HG03196 (cell line): ENCODE measurements around the gene CD226.
"Not testable (repeated sequence)": the region's sequence is repeated elsewhere in the genome, so short reads cannot be mapped to it uniquely, and the experiment has no call there.

Experiments used
- ATAC-seq: cut with Tn5 transposase; IDR thresholded peaks from one replicate; pipeline ENCODE4 v1.9.1; 2021; ENCODE audit not compliant: unreplicated experiment

The CD226 gene

DNA sequence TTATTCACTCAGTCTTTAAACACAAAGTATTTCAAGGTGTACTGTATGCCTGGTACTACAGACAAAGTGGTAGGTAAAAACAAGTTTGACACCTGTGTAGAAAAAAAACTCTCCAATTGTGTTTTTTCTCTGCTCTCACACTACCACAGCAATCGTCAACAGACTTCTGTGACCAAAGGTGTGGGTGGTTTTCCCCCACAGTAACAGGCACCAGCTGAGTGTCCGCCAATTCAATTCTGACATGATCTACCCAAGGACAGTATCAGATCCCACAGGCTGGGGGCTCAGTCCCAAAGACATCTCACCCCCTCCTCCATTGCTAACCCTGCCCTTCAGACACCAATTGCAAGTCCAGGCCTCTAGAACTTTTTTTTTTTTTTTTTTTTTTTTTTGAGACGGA, 71.2 kb downstream of the CD226 start:
- no peak for ATAC-seq

DNA sequence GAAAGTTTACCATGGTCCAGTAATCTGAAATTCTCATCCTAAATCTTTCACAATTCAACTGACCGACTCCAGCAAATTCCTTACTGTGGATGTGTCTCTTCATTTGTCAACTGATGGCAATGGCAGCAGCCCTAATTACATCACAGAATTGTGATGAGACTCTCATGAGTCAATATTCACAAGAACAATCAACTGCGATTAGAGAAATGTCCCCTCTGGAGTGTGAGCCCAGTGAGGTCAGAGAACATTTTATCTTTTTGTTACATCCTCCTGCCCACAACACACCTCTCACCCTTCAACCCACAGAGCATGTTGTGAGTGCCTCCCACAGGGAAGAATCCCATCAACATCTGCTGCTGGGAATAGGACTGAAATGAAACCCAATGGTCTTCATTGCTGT, 73.6 kb downstream of the CD226 start:
- ATAC-seq: no peak

- no peak for ATAC-seq
These were observed 75.0 kb downstream of the CD226 start for GRCh38 chr18:69872661-69873060.

DNA sequence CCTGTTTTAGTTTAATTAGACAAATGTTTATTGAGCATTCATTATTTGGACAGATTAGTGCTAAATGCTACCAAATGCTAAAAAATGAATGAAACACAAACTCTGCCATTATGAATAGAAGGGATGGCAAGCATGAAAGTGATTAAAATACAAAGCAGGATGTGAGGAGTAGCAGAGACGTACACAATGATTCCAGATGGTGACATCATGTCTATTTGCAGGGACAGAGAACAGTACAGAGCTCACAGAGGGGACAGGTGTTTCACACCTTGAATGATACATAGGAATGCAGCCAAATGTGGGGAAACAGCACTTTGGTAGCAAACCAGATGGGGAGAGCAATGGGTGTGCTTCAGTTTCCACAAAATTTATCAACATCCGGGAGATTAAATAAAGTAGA, 76.3 kb downstream of the CD226 start:
- no peak for ATAC-seq

DNA sequence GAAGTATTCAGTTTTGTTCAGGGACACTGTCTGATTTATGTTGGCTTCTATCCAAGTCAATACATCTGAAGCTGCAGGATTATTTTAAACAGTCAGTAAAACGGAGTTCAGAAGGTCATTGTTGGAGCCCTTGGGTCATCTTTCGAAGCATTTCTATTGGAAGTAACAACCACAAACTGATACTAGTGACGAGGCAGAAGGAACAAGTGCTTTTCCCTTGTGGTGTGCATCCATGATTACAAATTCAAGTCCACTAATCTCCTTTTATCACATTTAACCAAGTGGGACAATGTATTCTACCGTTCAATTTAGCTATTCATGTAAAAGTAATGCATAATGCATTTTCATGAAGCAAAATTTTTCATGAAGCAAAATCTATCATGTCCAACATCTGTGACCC, 76.9 kb downstream of the CD226 start:
- no peak for ATAC-seq

GRCh38 chr18:69866212-69866611, 81.5 kb downstream of the CD226 start:
- ATAC-seq: no peak

DNA sequence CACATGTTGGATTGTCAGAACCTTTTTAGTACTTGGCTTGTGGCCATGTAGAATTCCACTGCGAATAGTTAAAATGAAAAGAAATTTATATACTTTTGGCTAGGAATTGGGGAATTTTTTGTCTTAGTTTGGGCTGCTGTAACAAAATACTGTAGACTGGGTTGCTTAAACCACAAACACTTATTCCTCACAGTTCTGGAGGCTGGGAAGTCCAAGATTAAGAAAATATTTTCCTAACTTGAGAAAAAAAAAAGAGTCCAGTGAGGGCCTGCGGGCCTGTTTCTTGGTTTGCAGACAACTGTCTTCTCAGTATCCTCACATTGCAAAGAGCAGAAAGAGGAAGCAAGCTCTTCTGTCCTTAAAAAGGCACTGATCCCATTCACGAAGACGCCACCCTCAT, 81.9 kb downstream of the CD226 start:
- ATAC-seq: no peak

DNA sequence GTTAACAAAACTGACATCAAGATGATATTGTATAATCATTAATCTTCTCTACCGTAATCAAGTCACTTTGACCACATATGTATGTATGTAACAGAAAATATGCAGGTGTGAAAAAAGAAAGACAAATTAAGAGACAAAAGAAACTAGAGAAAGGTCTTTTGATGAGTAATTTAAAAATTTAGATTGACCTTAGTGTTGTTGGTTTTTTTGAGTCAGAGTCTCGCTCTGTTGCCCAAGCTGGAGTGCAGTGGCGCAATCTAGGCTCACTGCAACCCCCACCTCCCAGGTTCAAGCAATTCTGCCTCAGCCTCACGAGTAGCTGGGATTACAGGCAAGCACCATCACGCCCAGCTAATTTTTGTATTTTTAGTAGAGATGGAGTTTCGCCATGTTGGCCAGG, 82.9 kb downstream of the CD226 start:
- peak; percentile 84 for ATAC-seq

GRCh38 chr18:69858897-69859296, 88.8 kb downstream of the CD226 start:
- ATAC-seq: no peak

- no peak for ATAC-seq
These were observed 93.2 kb downstream of the CD226 start for GRCh38 chr18:69854455-69854854.

DNA sequence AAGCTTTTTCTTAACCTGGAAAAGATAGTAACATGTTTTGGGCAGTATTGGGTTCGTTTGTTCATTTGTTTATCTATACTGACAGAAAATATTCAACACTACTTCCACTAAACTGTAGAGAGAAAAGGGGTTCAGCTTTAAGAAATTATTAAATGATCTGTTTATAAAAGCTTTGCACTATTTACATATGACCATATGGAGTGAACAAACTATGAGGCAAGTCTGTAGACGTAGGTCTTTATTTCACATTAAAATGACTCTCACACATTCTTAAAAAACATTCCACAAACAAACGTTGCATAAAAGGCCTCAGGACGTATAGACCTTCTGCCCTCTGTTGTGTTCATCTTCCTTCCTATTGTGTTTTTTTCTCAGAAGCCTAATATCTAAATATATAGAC, 94.6 kb downstream of the CD226 start:
- ATAC-seq: no peak

GRCh38 chr18:69845593-69846506, 101.8 kb downstream of the CD226 start:
- no peak for ATAC-seq

DNA sequence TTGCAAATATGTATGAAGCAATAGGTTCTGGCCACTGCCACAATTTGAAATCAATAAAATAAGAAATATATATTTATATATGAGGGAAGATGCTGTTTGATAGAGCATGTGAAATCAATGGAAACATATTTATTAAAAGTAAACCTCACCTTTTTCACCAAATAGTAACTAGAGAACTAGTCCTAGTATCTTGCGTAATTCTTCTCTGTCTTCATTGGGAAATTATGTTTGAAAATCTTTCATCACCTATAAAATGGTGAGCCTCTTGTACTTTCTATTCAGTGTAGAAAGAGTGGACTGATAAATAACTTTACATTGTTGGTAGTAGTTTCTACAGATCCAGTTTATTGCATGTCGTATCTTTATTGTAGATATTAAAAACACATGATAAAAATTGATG, 103.0 kb downstream of the CD226 start:
- no peak for ATAC-seq

GRCh38 chr18:69843015-69843414, 104.7 kb downstream of the CD226 start:
- ATAC-seq: no peak

DNA sequence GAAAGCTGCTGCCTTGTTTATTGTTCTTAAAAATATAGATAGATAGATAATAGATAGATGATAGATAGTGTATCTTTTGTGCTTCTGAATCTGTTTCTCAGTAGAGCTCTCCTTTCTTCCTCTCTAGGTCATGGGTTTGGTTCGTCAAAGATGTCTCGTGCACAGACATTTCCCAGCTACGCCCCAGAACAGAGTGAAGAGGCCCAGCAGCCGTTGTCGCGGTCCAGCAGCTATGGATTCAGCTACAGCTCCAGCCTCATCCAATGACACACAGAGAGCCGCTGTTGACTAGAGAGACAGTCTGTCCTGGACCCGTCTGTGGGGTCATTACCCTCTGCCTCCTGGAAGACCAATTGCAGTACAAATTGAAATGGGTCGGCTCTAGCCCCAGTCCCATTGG, 106.6 kb downstream of the CD226 start:
- ATAC-seq: no peak

DNA sequence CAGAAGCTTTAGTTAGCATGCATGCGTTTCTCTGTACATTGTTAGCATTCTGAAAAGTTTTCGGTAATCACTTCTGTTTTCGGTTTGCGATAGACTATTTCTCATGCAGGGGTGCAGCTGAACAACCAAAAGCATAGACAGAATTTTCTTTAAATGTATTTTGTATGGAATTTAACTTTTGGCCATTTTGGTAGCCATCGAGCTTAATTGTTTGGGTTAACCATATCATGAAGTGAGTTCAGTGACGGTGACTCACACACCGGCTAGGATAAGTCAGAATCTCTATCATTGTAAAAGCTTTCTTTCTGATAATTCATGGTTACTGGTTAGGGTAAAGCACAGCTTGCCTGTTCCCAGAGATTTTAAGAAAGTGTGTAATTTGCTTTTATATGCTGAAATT, 107.2 kb downstream of the CD226 start:
- no peak for ATAC-seq

DNA sequence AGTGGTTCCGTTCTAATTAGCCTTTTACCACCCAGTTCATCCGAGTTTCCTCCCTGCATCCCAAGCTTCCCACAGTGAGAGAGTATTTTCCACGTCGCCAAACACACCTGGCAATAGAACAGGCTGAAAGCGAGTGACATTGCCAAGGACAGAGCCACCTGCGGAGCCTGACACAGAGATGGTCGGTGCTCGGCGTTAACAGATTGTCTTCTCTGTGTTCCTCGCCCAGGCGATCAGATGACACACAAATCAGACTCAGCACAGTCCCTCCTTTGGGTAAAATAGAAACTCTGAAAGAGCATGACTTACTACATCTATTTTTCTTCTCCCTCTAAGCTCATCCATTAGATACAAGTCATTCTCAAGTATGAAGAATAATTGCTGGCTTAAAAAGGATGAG, 107.7 kb downstream of the CD226 start:
- ATAC-seq: no peak

- ATAC-seq: no peak
These were observed 108.2 kb downstream of the CD226 start for GRCh38 chr18:69839497-69839896.

- no peak for ATAC-seq
These were observed 108.9 kb downstream of the CD226 start for GRCh38 chr18:69838620-69839411.

GRCh38 chr18:69838003-69838402, 109.7 kb downstream of the CD226 start:
- no peak for ATAC-seq

DNA sequence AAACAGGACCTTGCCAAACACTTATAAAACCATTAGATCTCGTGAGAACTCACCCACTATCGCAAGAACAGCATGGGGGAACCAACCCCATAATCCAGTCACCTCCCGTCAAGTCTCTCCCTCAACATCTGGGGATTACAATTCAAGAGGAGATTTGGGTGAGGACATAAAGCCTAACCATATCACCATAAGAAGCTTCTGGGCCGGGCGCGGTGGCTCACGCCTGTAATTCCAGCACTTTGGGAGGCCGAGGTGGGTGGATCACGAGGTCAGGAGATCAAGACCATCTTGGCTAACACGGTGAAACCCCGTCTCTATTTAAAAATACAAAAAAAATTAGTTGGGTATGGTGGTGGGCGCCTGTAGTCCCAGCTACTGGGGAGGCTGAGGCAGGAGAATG, 112.7 kb downstream of the CD226 start:
- ATAC-seq: not testable (repeated sequence)

DNA sequence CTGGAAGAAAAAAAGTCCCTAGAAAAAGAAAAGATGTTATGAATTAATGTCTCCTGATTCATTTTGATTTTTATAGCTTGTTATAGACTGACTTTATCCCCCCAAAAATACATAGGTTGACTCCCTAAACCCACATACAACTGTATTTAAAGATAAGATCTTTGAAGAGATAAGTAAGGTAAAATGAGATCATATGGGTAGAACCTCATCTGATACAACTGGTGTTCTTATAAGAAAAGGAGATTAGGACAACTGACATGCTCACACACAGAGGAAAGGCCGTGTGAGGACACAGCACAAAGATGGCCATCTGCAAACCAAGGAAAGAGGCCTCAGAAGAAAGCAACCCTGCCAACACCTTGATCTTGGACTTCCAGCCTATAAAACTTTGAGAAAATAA, 117.5 kb downstream of the CD226 start:
- ATAC-seq: no peak
